Small intestine (tissue), 7 donors: Measurements from ENCODE around the gene ETFA. TPM values are rescaled to one million over a fixed set of nuclear protein-coding genes. Genes with fewer than 3 reads are reported as not detected.

ENCODE experiments used
- DNase-seq, 2 donors: peaks; one replicate each; pipeline versions ENCODE4 v3.0.0 to v3.0.0-alpha.2; 2013
- FAIRE-seq: peaks from 2 replicates; lab custom pipeline; 2012; peaks lifted over from hg19 to GRCh38; lab: Jason Lieb, UNC
- H3K27ac ChIP-seq, 3 donors: one replicate each; pipeline ENCODE4 v1.5.1; 2013; ENCODE audit warnings: low read length in 2 of 3, mild to moderate bottlenecking in 2 of 3, control low read depth in 1 of 3, inconsistent platforms in 1 of 3, low read depth in 1 of 3, moderate library complexity in 1 of 3
- H3K27me3 ChIP-seq, 3 donors: one replicate each; pipeline ENCODE4 v1.6.1; 2013; ENCODE audit warnings: low read length in 3 of 3, inconsistent platforms in 1 of 3; ENCODE audit not compliant: control insufficient read depth in 3 of 3, insufficient read depth in 3 of 3
- H3K36me3 ChIP-seq, 3 donors: one replicate each; pipeline ENCODE4 v1.6.1; 2013; ENCODE audit warnings: low read length in 3 of 3, inconsistent platforms in 1 of 3, low read depth in 1 of 3, mild to moderate bottlenecking in 1 of 3, moderate library complexity in 1 of 3; ENCODE audit not compliant: control insufficient read depth in 3 of 3, insufficient read depth in 2 of 3
- H3K4me1 ChIP-seq, 3 donors: one replicate each; pipeline ENCODE4 v1.6.1; 2013; ENCODE audit warnings: low read length in 2 of 3, inconsistent platforms in 1 of 3, low read depth in 1 of 3, mild to moderate bottlenecking in 1 of 3, moderate library complexity in 1 of 3; ENCODE audit not compliant: control insufficient read depth in 3 of 3, insufficient read depth in 2 of 3
- H3K4me3 ChIP-seq, 3 donors: one replicate each; pipeline ENCODE4 v1.5.1; 2013; ENCODE audit warnings: low read length in 3 of 3, control low read depth in 1 of 3, inconsistent platforms in 1 of 3, low read depth in 1 of 3, mild to moderate bottlenecking in 1 of 3, moderate library complexity in 1 of 3
- H3K9me3 ChIP-seq, 2 donors: one replicate each; pipeline ENCODE4 v1.6.1; 2013; ENCODE audit warnings: low read depth in 1 of 2, low read length in 1 of 2; ENCODE audit not compliant: control insufficient read depth in 2 of 2, insufficient read depth in 1 of 2
- WGBS, 3 donors: extraction: QIAGEN DNeasy Blood & Tissue Kit; methylation state at CpG; one replicate each; pipeline ENCODE4 v1.1.7; 2013; 5-methylcytosine and 5-hydroxymethylcytosine counted together
- polyA plus RNA-seq, 4 donors: library from polyadenylated mRNA; stranded (reverse) in 3 of 4; unstranded in 1 of 4; fragments of 200-250 nt in 3 of 4; fragments of 120-200 nt in 1 of 4; gene quantifications; one replicate each; pipeline versions ENCODE4 v1.2.1 to v1.2.3, GENCODE V29; 2013
- donor health status: healthy with polysubstance abuse.
- donor health status: control.
- donor health status: control.
- donor health status: Bipolar disorder and iron deficiency.
- donor health status: healthy.

Gene ETFA
- polyA plus RNA-seq, 4 donors: 184 to 346 (median 213) TPM

- Histone ChIP-seq H3K4me3 (peak overlapping the region; percentile 21 to 41 (median 33)), H3K4me1 (peaks cover 15 to 46% (median 19%) of the 10 kb centered on the region in 3 donors), H3K9me3 (peaks cover 0 to 7% of the 10 kb centered on the region in 2 donors), H3K27me3 (peaks cover 23 to 95% (median 50%) of the 10 kb centered on the region in 3 donors), H3K36me3 (peaks cover 0 to 16% (median 0%) of the 10 kb centered on the region in 3 donors), H3K27ac (peak overlapping the region in 2 of 3 donors; percentile 8 to 78)
- DNase-seq (no peak), FAIRE-seq (no peak)
- WGBS, 3 donors: 12 to 18% (median 15%) methylated on average over 26 of the region's 26 CpGs
These were observed 27.4 kb upstream of the ETFA start for GRCh38 chr15:76338486-76339304.

GRCh38 chr15:76337696-76338485 lies 26.6 kb upstream of the ETFA start:
- Histone ChIP-seq H3K4me3 (peak overlapping the region; percentile 26 to 44 (median 41)), H3K4me1 (peaks cover 13 to 41% (median 16%) of the 10 kb centered on the region in 3 donors), H3K27me3 (peaks cover 23 to 95% (median 46%) of the 10 kb centered on the region in 3 donors), H3K9me3 (peaks cover 0 to 4% of the 10 kb centered on the region in 2 donors), H3K36me3 (peaks cover 0 to 12% (median 0%) of the 10 kb centered on the region in 3 donors), H3K27ac (peak overlapping the region in 2 of 3 donors; percentile 62 to 78)
- no peak for FAIRE-seq
- WGBS, 3 donors: 2 to 5% (median 4%) methylated on average over 76 to 89 of the region's 89 CpGs
- peak in 1 of 2 donors; percentile 65 for DNase-seq

GRCh38 chr15:76337059-76337695 lies 25.9 kb upstream of the ETFA start:
- peaks cover 19 to 96% (median 46%) of the 10 kb centered on the region in 3 donors for H3K27me3 ChIP-seq
- peaks cover 11 to 39% (median 13%) of the 10 kb centered on the region in 3 donors for H3K4me1 ChIP-seq
- H3K9me3 ChIP-seq: peaks cover 0 to 4% of the 10 kb centered on the region in 2 donors
- H3K27ac ChIP-seq: peak overlapping the region in 2 of 3 donors; percentile 62 to 78
- no peak for FAIRE-seq
- 4 to 6% (median 4%) methylated on average over 25 of the region's 25 CpGs for WGBS, 3 donors
- DNase-seq: peak in 1 of 2 donors; percentile 51
- H3K4me3 ChIP-seq: peak overlapping the region; percentile 6 to 44 (median 41)
- peaks cover 0 to 12% (median 0%) of the 10 kb centered on the region in 3 donors for H3K36me3 ChIP-seq

GRCh38 chr15:76336254-76337058 lies 25.2 kb upstream of the ETFA start, which contains the start of gene ISL2:
TSS of gene ISL2 (plus strand) at chr15:76336773. CDS start at chr15:76336884, 111 bp downstream.
- Histone ChIP-seq H3K27me3 (peaks cover 19 to 89% (median 40%) of the 10 kb centered on the region in 3 donors), H3K4me3 (peak within 1 kb of the TSS; percentile 26 to 44 (median 41)), H3K9me3 (peaks cover 0 to 4% of the 10 kb centered on the region in 2 donors), H3K27ac (peak within 1 kb of the TSS in 2 of 3 donors; percentile 78 to 86), H3K4me1 (peaks cover 7 to 32% (median 9%) of the 10 kb centered on the region in 3 donors), H3K36me3 (peaks cover 0 to 8% (median 0%) of the 10 kb centered on the region in 3 donors)
- FAIRE-seq (no peak), DNase-seq (peak; percentile 47 to 73)
- WGBS, 3 donors: 2 to 3% (median 2%) methylated on average over 34 to 40 of the region's 40 CpGs

- Histone ChIP-seq H3K4me3 (peak overlapping the region in 2 of 3 donors; percentile 23 to 44), H3K4me1 (peaks cover 3 to 23% (median 7%) of the 10 kb centered on the region in 3 donors), H3K36me3 (peaks cover 0 to 2% (median 0%) of the 10 kb centered on the region in 3 donors), H3K27ac (peak overlapping the region in 2 of 3 donors; percentile 76 to 86), H3K9me3 (peaks cover 0 to 4% of the 10 kb centered on the region in 2 donors), H3K27me3 (peaks cover 12 to 80% (median 35%) of the 10 kb centered on the region in 3 donors)
- FAIRE-seq (no peak), DNase-seq (peak in 1 of 2 donors; percentile 65)
- 5 to 8% (median 7%) methylated on average over 39 of the region's 39 CpGs for WGBS, 3 donors
These were observed 24.3 kb upstream of the ETFA start for GRCh38 chr15:76335307-76336253.

GRCh38 chr15:76334438-76335306 lies 23.4 kb upstream of the ETFA start:
- 25 to 38% (median 31%) methylated on average over 35 to 44 of the region's 44 CpGs for WGBS, 3 donors
- Histone ChIP-seq H3K4me1 (peaks cover 1 to 15% (median 4%) of the 10 kb centered on the region in 3 donors), H3K4me3 (peak overlapping the region in 1 of 3 donors; percentile 16), H3K36me3 (no peaks in the 10 kb centered on the region), H3K27ac (peak overlapping the region in 1 of 3 donors; percentile 86), H3K9me3 (peaks cover 0 to 4% of the 10 kb centered on the region in 2 donors), H3K27me3 (peaks cover 11 to 77% (median 34%) of the 10 kb centered on the region in 3 donors)
- FAIRE-seq (no peak), DNase-seq (no peak)
